ENCODE results near the gene IL1B. TPM values are rescaled to one million over a fixed set of nuclear protein-coding genes. Genes with fewer than 3 reads are reported as not detected.

IL1B gene
- total and polyA plus RNA-seq, 2 experiments from 2014 or later = 1.1 to 2.4 TPM

DNA sequence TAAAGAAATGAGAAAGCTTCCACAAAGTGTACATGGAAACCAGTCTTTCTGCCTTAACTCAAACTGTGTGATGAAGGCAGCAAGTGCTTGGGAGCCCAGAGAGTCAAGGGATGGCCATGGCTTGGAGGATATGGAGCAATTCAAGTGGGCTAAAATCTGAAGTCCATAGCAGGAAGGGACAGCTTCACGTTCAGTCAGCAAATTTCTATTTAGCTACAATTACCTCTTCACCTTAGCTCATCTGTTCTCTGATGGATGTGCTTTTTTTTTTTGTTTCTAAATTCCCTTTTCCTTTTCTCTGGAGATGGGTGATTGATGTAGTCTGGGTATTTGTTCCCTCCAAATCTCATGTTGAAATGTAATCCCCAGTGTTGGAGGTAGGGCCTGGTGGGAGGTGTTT lies 47.4 kb downstream of the IL1B start:
- no peak for TF ChIP-seq CTCF (IDR thresholded peaks at IDR 0.05; ENCODE audit: poor library complexity)
- no peak for TF ChIP-seq EZH2 (IDR thresholded peaks at IDR 0.05; ENCODE audit: borderline replicate concordance)
- TF ChIP-seq EZH2phosphoT487 (IDR thresholded peaks at IDR 0.05; ENCODE audit: low read depth, severe bottlenecking, unreplicated experiment) = no peak
- no peaks in the 10 kb centered on the region for H4K20me1 ChIP-seq (ENCODE audit: insufficient read depth, poor library complexity, severe bottlenecking)
- H3K4me2 ChIP-seq = no peak overlapping the region
- H3K79me2 ChIP-seq = no peaks in the 10 kb centered on the region
- no peaks in the 10 kb centered on the region for H3K36me3 ChIP-seq (replicated peaks; ENCODE audit: insufficient read depth, low read depth)
- WGBS (ENCODE audit: low lambda C conversion rate, missing lambda C conversion rate) = 88% methylated on average over 1 of the region's 1 CpG
- H3K4me3 ChIP-seq = no peak overlapping the region
- no peak overlapping the region for H2AFZ ChIP-seq
- DNase-seq (ENCODE audit: low spot score) = no peak
- no peak overlapping the region for H3K27ac ChIP-seq
- H3K9me3 ChIP-seq (ENCODE audit: low read depth) = no peaks in the 10 kb centered on the region
- H3K27me3 ChIP-seq = no peaks in the 10 kb centered on the region
- no peaks in the 10 kb centered on the region for H3K9me2 ChIP-seq (replicated peaks; ENCODE audit: insufficient read depth)
- no peaks in the 10 kb centered on the region for H3K4me1 ChIP-seq (ENCODE audit: insufficient read depth)

DNA sequence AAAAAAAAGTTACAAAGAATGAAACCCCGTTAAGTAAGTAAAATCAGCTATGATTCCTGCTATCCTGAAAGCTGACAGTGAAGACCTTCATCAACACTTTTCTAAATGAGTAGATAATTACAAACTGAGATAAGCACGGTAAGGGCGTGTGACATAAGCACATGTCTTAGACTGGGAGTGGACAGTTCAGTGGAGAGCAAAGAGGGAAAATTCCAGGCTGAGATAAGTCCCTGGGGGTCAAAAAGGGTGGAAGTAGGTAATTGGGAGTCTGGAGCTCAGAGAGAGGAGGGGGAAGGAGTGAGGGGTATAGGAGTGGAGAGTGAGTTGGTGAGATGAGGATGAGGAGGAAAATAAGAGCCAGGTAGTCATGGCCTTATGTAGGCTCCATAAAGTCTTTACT lies 47.9 kb downstream of the IL1B start:
- H3K36me3 ChIP-seq (replicated peaks; ENCODE audit: insufficient read depth, low read depth) = no peaks in the 10 kb centered on the region
- H3K4me3 ChIP-seq = no peak overlapping the region
- DNase-seq (ENCODE audit: low spot score) = no peak
- H3K9me3 ChIP-seq (ENCODE audit: low read depth) = no peaks in the 10 kb centered on the region
- 67% methylated on average over 3 of the region's 3 CpGs for WGBS (ENCODE audit: low lambda C conversion rate, missing lambda C conversion rate)
- no peak overlapping the region for H3K4me2 ChIP-seq
- no peaks in the 10 kb centered on the region for H4K20me1 ChIP-seq (ENCODE audit: insufficient read depth, poor library complexity, severe bottlenecking)
- H3K27me3 ChIP-seq = no peaks in the 10 kb centered on the region
- H3K27ac ChIP-seq = no peak overlapping the region
- H3K4me1 ChIP-seq (ENCODE audit: insufficient read depth) = no peaks in the 10 kb centered on the region
- H3K9me2 ChIP-seq (replicated peaks; ENCODE audit: insufficient read depth) = no peaks in the 10 kb centered on the region
- TF ChIP-seq CTCF (IDR thresholded peaks at IDR 0.05; ENCODE audit: poor library complexity) (no peak), EZH2phosphoT487 (IDR thresholded peaks at IDR 0.05; ENCODE audit: low read depth, severe bottlenecking, unreplicated experiment) (no peak), EZH2 (IDR thresholded peaks at IDR 0.05; ENCODE audit: borderline replicate concordance) (no peak)
- no peak overlapping the region for H2AFZ ChIP-seq
- H3K79me2 ChIP-seq = no peaks in the 10 kb centered on the region

- Histone ChIP-seq H2AFZ (no peak overlapping the region), H3K9me3 (ENCODE audit: low read depth) (no peaks in the 10 kb centered on the region), H3K4me1 (ENCODE audit: insufficient read depth) (no peaks in the 10 kb centered on the region), H3K9me2 (replicated peaks; ENCODE audit: insufficient read depth) (no peaks in the 10 kb centered on the region), H3K4me2 (no peak overlapping the region), H4K20me1 (ENCODE audit: insufficient read depth, poor library complexity, severe bottlenecking) (no peaks in the 10 kb centered on the region), H3K4me3 (no peak overlapping the region), H3K36me3 (replicated peaks; ENCODE audit: insufficient read depth, low read depth) (no peaks in the 10 kb centered on the region), H3K79me2 (no peaks in the 10 kb centered on the region), H3K27ac (no peak overlapping the region), H3K27me3 (no peaks in the 10 kb centered on the region)
- 91% methylated on average over 4 of the region's 4 CpGs for WGBS (ENCODE audit: low lambda C conversion rate, missing lambda C conversion rate)
- no peak for DNase-seq (ENCODE audit: low spot score)
- no peak for TF ChIP-seq EZH2 (IDR thresholded peaks at IDR 0.05; ENCODE audit: borderline replicate concordance)
- TF ChIP-seq CTCF (IDR thresholded peaks at IDR 0.05; ENCODE audit: poor library complexity) = no peak
- TF ChIP-seq EZH2phosphoT487 (IDR thresholded peaks at IDR 0.05; ENCODE audit: low read depth, severe bottlenecking, unreplicated experiment) = no peak
Observed at GRCh38 chr2:112787729-112788393, 48.7 kb downstream of the IL1B start.
